Subcutaneous adipose tissue (tissue), 4 donors: ENCODE data around the gene PRDM16. TPM values are rescaled to one million over a fixed set of nuclear protein-coding genes. Genes with fewer than 3 reads are reported as not detected.

Experiments used
- total RNA-seq, 4 donors: library from RNA; depleted of rRNA; stranded (reverse); fragments of >200 nt; gene quantifications; one replicate each; pipeline ENCODE4 v1.1.0, GENCODE V29; 2016
- TF ChIP-seq, protein P1 (sequence below): fragments of 450-650 bp; IDR thresholded peaks from one replicate; pipeline ENCODE4 v1.5.1; 2016; ENCODE audit warnings: low read depth, mild to moderate bottlenecking, control low read depth, antibody characterized with exemption, moderate library complexity

The PRDM16 gene
- total RNA-seq, 4 donors from 2014 or later: 0.82 to 1.7 (median 1.1) TPM

DNA sequence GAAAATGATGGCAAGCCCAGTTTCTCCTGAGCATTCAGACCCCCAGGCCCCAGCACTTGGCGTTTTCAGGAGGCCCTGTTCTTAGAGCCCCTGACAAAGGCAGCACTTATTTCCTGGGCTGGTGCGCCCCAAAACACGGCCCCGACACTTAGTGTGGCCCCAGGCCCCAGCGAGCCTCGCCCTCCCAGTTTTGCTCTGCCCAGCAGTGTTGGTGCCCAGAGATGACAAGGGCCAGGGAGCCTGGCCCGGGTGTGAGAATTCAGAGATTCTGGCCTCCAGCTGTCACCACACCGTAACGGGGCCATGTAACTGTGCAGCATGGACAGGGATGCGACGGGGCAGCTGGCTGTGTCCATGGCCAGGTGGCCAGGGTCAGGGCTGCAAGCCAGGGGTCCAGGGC, 367.4 kb downstream of the PRDM16 start:
- TF ChIP-seq, protein P1, sequence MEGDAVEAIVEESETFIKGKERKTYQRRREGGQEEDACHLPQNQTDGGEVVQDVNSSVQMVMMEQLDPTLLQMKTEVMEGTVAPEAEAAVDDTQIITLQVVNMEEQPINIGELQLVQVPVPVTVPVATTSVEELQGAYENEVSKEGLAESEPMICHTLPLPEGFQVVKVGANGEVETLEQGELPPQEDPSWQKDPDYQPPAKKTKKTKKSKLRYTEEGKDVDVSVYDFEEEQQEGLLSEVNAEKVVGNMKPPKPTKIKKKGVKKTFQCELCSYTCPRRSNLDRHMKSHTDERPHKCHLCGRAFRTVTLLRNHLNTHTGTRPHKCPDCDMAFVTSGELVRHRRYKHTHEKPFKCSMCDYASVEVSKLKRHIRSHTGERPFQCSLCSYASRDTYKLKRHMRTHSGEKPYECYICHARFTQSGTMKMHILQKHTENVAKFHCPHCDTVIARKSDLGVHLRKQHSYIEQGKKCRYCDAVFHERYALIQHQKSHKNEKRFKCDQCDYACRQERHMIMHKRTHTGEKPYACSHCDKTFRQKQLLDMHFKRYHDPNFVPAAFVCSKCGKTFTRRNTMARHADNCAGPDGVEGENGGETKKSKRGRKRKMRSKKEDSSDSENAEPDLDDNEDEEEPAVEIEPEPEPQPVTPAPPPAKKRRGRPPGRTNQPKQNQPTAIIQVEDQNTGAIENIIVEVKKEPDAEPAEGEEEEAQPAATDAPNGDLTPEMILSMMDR: no peak

DNA sequence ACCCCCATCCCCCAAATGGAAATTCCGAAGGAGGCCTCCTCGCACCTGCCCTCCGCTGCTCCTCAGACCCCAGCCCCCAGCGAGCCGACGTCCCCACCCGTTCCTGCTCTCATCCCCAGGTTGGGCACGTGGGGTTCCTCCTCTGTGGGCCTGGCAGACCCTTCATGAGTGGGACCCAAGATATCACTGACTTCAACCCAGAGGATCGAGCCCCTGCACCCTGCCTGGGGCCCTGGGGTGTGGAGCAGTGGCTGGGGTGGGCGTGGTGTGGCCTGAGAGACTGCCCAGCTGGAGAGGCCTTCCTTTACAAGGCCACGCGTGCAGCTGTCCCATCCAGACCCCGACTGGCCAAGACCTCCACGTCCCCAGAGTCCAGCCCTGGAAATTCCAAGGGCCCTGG, 367.9 kb downstream of the PRDM16 start:
- TF ChIP-seq, protein P1: no peak

DNA sequence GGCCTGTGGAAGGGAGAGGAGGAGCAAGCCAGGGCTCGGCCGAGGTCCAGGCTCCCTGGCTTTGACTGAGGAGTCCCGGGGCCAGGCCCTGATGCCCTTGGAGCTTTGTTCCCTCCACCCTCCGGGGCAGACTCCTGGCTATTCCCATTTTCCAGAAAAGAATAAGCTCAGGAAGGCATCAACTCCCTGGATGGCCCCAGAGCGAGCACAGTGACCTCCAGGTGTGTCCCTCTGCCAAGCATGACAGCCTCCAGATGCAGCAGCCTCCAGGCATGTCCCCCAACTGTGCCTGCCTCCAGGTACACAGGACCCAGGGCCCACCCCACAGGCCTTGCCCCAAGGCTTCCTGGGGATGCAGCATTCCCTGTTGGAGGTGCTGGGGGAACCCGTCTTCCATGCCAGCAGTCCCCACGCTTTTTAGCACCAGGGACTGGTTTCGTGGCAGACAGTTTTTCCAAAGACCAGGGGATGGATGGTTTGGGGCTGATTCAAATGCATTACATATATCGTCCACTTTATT, 369.7 kb downstream of the PRDM16 start:
- TF ChIP-seq, protein P1: no peak

DNA sequence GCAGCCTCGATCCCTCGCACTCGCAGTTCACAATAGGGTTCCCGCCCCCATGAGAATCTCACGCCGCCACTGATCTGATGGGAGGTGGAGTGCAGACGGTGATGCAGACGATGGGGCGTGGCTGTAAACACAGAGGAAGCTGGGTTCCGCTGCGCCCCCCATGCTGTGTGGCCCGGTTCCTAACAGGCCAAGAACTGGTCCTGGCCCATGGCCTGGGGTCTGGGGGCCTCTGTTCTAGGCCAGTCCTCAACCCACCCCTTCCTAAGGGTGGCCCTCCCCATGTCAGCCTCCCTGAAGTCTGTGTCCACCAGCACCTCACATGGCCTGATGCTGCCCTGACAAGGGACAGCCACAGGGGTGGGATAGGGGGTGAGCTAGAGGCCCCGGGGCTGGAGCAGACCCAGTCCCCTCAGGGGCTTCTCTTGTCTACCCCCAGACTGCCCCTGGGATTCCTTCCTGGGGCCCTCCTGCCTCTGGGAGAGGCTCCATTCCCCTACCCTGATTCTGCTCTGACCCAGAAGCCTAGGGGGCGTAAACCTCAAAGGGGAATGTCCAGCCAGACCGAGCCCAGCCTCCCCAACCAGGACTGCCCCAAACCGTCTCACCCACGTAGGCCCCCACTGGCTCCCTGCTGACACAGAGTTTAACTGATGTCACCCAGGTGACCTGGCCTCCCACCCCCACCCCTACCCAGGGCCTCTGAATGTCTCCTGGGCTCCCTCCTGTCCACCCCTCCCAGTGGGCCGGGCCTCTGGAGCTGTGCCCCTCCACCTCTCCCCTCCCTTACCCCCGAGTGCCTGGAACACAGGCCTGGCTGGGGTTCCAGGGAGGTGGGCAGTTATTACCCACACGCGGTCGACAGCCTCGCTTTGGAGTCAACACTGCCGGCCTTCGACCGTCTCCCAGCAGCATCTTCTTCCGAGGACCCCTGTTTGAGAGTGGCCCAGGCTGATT, 370.6 kb downstream of the PRDM16 start:
- TF ChIP-seq, protein P1: no peak

DNA sequence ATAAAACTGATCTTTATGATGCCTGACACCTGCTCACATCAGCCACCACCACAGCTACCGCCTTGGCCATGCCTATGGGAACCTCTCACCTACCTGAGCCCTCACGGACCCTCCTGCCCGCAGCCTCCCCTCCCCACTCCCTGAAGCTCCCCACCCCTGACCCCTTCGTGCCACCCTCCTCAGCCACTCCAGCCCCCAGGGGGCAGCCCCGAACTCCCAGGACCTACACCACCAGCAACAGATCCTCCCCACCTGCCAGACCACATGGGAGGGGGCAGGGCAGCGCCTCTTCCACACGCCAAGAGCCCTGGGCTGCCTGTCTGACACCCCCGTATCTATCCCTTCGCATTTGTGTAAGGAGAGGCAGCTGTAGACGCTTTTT, 371.3 kb downstream of the PRDM16 start:
- TF ChIP-seq, protein P1: no peak

DNA sequence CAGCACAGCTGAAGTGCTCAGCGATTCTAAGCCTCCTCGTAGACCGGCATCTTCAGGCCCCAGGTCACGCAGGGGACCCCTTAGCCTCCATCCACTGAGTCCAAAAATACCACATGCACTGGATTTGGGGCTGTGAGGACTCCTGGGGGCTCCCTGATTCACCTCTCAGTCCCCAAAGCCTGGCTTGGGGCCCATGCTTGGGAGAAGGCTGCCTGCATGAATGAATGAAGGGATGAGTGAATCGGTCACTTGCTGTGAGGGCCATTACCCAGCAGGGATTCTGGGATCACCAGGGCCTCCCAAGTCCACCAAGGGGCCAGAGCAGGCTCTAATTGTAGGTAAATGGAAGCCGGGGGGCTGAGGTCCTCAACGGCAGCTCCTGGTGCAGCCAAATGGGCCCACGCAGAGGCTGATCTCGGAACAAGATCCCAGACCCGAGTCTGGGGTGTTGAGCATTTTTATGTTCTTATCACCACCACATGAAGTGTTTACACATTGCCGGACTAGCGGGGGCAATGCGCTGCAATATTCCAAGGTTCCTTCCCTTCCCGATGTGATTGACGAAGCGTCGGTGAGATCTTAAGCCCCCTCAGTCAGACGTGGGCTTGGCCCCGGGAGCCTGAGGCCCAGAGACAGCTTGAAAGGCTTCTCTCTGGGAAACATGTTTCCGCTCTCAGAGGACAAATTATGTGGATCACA, 371.9 kb downstream of the PRDM16 start:
- TF ChIP-seq, protein P1: no peak

DNA sequence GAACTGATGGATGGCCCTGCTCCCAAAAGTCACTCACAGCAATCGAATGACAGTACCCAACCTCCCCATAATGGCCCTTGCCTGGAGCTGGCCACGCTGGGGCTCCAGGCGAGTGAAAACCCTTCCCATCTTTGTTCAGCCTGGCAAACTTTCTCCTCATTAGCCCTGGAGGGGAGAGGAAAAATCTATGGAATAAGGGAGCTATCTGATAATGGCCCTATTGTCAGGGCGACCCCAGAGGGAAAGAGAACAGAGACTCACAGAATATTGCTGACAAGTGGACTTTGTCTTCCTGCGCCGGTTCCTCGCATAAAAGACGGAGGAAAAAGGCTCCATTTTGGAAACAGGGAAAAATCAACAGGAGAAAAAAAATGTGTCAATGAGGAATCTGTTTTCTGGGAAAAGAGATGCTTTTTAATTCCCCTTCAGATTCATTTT, 372.4 kb downstream of the PRDM16 start:
- TF ChIP-seq, protein P1: no peak
